HG02884 (cell line): Measurements from ENCODE around the gene POLA1.
A peak's percentile ranks its signal among the peaks of the same experiment; 100 is the strongest.
"Not testable (repeated sequence)": the region's sequence is repeated elsewhere in the genome, so short reads cannot be mapped to it uniquely, and the experiment has no call there.

Source experiments
- ATAC-seq: cut with Tn5 transposase; IDR thresholded peaks from one replicate; pipeline ENCODE4 v1.9.1; 2021; ENCODE audit warnings: mild to moderate bottlenecking, moderate library complexity; ENCODE audit not compliant: unreplicated experiment

POLA1 gene

GRCh38 chrX:24863779-24864178, 170.1 kb downstream of the POLA1 start:
- not testable (repeated sequence) for ATAC-seq

GRCh38 chrX:24870143-24870542, 176.4 kb downstream of the POLA1 start:
- no peak for ATAC-seq

DNA sequence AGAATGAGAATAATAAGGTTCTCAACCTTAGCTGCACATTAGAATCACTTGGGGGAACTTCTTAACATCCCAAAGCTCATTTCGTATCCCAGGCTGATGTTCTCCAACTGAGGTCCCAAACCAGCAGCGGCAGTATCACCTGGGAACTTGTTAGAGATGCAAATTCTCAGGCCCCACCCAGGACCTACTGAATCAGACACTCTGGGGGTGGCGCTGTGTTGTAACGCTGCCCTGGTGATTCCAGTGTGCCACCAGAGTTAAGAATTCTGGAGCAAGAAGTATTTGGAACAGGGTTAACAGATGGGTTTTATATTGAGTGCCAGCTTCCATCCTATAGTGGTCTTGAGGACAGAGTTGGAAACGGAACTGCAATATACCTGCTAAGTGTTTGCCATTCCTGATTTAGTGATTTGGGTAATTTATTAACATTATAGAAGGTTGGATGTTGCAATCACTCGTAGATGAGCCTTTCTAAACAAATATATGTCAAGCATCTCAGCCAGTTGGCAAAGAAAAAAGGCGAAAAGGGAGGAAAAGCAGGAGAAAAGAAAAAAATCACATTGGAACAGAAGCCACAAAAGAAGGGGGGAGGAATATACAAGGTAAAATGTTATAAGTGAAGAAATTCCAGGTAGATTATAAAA, 181.0 kb downstream of the POLA1 start:
- no peak for ATAC-seq

GRCh38 chrX:24876530-24877287, 183.0 kb downstream of the POLA1 start:
- no peak for ATAC-seq

GRCh38 chrX:24877288-24877664, 183.6 kb downstream of the POLA1 start:
- ATAC-seq = no peak

DNA sequence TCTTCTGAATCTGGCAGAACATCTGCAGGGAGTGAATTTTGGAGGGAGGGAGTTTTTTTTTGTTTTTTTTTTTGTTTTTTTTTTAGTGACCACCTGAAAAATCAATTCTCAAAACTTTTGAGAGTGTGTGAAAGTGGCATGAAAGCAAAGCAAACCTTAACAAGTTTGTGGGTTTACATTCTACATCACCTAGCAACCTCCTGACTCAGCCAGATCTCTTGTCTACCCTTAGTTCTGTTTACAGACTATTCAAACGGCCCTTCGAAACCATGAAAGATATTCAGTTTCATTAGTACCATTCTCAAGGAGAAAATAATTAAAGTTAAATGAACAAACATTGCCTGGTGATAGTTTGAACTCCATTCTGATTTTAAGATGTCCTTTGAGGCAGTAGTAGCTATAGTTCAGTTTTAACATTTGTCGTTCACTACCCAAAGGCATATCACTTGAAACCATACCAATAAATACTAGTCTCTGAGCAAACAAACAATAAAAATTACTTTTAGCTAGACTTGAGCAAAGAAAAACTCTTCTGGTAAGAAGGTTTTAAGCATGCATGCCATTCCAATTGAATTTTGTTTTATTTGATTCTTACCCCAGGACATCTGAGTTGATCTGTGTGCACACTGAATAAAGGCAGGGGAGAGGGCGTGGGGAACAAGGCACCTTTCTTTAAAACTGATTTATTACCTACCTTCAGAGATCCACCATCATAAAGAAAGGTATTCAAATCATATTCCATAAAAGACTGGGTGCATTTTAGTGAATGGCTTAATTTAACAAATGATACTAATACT, 184.3 kb downstream of the POLA1 start:
- no peak for ATAC-seq

GRCh38 chrX:24879679-24880078, 186.0 kb downstream of the POLA1 start:
- no peak for ATAC-seq

- no peak for ATAC-seq
Observed at GRCh38 chrX:24886916-24887315, 193.2 kb downstream of the POLA1 start.

DNA sequence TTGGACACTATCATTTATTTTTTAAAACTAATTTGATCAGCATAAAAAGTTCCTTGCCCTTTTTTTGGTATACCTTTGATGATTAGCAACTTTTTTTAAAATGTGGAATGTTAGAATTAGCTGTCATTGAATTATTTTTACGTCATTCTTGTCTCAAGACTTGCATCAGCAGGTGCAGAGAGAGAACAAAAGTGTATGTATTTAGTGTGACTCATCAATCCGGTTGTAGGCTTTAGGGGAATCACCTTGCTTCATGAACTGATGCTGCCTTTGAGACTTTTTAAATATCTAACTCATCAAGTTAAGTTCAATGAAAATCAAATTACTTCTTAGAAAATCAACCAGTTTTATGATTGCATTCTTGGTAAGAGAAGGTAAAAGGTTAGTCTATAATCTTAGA, 197.0 kb downstream of the POLA1 start:
- no peak for ATAC-seq

- no peak for ATAC-seq
Observed at GRCh38 chrX:24899391-24899790, 205.7 kb downstream of the POLA1 start.

DNA sequence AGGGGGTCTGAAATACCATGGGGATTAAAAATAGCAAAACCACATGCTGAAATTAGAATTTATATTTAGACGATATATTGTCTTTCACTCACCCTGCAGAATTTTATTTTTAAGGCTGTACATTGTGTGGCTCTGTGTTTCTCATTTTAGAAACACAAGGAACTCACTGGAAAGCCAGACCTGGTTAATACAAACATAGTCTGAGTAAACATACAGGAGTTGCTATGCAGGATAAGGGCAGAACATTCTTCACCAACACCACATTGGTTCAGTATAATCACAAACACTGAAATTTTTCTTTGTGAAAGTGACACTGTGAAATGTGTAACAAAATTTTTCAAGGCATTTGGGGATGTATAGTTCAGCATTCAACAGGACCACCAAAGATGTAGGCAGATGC, 206.5 kb downstream of the POLA1 start:
- ATAC-seq = no peak

DNA sequence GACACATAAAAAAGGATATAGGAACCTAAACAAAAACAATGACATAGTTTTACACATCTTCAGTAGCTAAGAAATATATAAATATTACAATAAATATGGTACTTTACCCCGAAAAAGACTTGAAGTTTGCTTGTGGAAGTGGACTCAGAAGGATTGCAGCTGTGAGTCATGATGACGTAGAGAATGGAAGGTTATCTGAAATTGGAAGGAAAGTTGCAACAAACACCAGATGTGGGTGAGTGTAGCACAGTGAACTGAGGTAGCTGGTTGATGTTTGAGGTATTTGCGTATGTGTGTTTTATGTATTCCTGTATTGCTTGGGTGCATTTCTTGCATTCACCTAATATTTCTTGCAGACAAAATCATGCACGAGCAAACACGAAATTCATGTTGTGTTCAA, 209.1 kb downstream of the POLA1 start:
- ATAC-seq = no peak

DNA sequence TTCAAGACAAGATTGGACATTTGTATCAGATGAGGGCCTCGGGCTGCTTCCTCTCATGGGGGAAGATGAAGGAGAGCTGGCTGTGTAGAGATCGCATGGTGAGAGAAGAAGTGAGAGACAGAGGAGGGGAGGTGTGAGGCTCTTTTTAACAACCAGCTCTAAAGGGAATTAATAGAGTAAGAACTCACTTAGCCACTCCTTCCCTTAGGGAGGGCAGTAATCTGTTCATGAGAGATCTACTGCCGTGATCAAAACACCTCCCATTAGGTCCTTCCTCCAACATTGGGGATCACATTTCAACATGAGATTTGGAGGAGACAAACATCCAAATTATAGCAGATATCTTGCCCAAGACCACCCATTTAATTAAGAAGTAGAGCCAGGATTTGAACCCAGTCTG, 225.0 kb downstream of the POLA1 start:
- no peak for ATAC-seq

GRCh38 chrX:24920769-24921168, 227.1 kb downstream of the POLA1 start:
- peak; percentile 89 for ATAC-seq

- ATAC-seq = no peak
Observed at GRCh38 chrX:24925430-24925829, 231.7 kb downstream of the POLA1 start.

DNA sequence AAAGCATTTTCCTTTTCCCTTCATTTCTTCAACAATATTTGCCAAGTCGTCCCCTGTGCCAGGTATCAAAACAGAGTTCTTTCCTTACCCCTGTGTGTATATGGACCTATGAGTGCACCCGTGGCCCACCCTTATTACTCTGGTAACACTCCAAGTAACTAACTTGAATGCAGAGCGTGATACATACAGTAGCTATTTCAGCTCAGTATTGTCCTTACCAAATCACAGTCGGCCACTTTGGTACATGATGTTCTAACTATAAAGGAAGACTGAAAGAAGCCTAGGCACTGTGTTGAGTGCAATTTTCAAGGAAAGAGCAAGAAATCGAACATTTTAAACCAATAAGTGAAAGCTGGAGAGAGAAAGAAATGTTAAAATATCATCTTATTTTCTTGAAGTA, 233.7 kb downstream of the POLA1 start:
- no peak for ATAC-seq

GRCh38 chrX:24928114-24928513, 234.4 kb downstream of the POLA1 start:
- ATAC-seq = no peak

DNA sequence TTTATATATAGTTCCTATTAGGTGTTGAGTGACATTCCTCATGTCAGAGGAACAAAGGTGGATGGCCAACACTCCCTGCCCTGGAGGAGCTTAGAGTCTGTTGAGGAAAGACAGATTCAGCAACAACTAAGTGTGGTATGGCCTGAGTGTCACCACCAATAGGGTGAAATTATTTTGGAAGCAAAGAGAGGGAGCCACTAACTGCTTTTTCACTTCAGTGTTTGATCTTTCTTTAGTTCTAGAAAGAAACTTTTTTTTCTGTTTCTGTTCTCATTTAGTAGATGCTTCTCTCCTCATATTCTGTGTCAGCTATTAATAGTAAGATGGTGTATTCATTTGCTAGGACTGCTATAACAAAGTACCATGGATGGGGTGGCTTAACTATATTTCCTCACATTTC, 240.6 kb downstream of the POLA1 start:
- ATAC-seq = no peak

DNA sequence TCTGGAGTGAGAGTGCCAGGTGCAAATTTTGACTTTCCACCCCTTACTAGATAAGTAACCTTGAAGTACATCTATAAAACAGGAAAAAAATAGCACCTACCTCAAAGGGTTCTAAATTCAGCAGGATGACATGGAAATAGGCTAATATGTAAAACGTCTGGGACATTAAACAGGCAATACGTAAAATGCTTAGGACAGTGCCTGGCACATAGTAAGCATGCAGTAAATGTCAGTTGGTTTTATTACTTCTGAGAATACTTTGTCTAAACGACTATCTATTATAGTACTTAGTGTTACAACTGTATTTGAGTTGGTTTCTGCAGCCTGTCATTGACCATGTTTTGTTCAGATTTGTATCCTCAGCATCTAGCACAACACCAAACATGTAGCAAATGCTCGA, 251.3 kb downstream of the POLA1 start:
- ATAC-seq = no peak

DNA sequence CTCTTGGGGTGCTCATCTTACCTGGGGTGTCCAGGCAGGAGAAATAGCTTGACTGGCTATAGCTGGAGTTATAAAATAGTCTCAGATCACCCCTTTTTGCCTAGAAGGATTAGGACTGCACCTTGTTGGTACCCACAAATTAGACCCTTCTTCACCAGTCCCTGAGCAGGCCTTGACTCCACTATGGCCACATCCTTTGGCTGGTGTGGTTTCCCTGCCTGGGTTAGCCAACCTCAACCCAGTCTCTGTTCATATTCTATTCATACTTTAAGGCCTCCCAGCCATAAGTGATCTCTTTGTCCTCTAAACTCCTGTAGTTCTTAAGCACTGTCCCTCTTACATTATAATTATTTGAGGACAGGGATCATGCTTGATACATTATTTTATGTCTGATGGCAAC, 252.7 kb downstream of the POLA1 start:
- no peak for ATAC-seq

DNA sequence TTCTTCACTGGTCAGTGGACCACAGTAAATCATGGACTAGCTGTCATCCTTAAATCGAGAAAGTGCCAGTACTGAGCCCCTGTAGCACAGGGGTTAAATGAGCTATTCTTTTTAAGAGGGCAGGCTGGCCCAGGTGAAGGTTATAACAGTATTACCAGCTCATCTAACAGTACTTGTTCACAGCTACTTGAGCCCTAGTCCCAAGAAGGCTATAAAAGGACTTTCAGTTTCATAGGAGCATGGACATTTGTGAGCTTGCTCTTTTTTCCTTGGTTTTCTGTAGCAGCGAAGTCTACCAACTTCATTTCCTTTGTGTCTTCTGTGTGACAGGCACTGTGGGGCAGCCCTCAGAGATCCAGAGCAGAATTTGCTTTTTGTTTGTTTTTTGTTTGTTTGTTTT, 261.0 kb downstream of the POLA1 start:
- ATAC-seq = no peak

DNA sequence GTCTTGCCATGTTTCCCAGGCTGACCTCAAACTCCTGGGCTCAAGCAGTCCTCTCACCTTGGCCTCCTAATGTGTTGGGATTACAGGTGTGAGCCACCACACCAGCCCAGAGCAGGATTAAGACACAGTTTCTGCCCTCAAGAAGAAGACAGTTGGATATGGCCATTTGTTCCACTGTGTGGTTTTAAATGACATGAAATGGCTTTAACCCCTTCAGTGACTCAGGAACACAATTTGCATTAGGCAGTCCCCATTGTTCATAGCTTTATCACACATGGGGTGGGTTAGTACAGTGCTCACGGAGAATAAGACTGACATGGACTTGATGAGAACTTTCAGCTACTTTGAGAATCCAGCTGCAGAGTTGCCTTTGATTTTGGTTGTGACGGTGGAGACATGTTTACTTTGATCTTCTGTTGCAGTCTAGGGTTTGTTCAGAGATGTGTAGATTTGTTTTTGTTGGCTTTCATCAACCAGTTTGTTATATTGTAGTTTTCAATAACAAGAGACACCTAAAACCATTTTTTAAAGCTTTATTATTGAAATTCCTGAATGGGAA, 261.7 kb downstream of the POLA1 start:
- ATAC-seq = no peak
